ENCODE data around the gene RGP1.

DNA sequence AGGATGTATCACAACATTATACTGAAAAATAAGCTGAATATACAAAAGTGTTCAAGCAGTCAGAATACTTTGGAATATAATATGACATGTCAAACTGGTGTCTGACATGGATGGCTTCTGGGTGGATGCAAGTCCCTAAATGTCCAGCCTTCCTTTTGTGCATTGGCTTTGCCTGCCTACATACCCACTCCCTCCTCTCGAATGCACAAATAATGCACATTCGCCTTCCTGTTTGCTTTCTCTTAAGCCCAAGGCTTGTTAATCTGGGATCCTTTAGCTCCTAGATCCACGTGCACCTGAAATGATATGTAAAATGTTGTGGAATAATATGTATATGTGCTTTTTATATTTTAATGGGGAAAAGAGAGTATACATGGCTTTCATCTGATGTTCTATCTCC, 29.4 kb downstream of the RGP1 start:
- TF ChIP-seq CTCF (conservative IDR thresholded peaks at IDR 0.05; ENCODE audit: low read length) (no peak), EZH2phosphoT487 (IDR thresholded peaks at IDR 0.05; ENCODE audit: borderline replicate concordance, low read depth, low read length) (no peak)
